Activated CD8-positive, alpha-beta T cell treated with anti-CD3 and anti-CD28 coated beads for 36 hours (primary cell): ENCODE results near the gene RPP14. TPM values are rescaled to one million over a fixed set of nuclear protein-coding genes. Genes with fewer than 3 reads are reported as not detected.
"Not testable (repeated sequence)": the region's sequence is repeated elsewhere in the genome, so short reads cannot be mapped to it uniquely, and the experiment has no call there.

Experiments used
- ATAC-seq: fragments of 200-7000 bp; cut with Tn5 transposase; one replicate; pipeline ENCODE4 v1.10.0; 2021; ENCODE audit warnings: mild to moderate bottlenecking, moderate library complexity
- CTCF ChIA-PET: fragments of 350-600 bp; sonication (Branson Sonifier 250); formaldehyde crosslinking; loops from one replicate; lab custom pipeline; 2021; ENCODE audit warnings: antibody characterized with exemption; lab: Charles Lee
- POLR2A ChIA-PET: fragments of 350-600 bp; sonication (Branson Sonifier 250); formaldehyde crosslinking; loops from one replicate; lab custom pipeline; 2021; ENCODE audit warnings: antibody characterized with exemption; lab: Charles Lee
- DNase-seq: peaks from one replicate; pipeline ENCODE4 v3.0.0-alpha.2; 2020
- H3K27ac Mint-ChIP-seq: one replicate; pipeline ENCODE4 v1.8.0; 2021; ENCODE audit warnings: mild to moderate bottlenecking, mixed read lengths
- H3K27me3 Mint-ChIP-seq: one replicate; pipeline ENCODE4 v1.8.0; 2021; ENCODE audit warnings: mixed read lengths
- H3K36me3 Mint-ChIP-seq: one replicate; pipeline ENCODE4 v1.8.0; 2021; ENCODE audit warnings: low read depth, mixed read lengths
- H3K4me1 Mint-ChIP-seq: one replicate; pipeline ENCODE4 v1.8.0; 2021; ENCODE audit warnings: low read depth, mixed read lengths
- H3K4me3 Mint-ChIP-seq: one replicate; pipeline ENCODE4 v1.8.0; 2021; ENCODE audit warnings: mild to moderate bottlenecking, moderate library complexity, mixed read lengths
- H3K9me3 Mint-ChIP-seq: one replicate; pipeline ENCODE4 v1.8.0; 2021; ENCODE audit warnings: mixed read lengths
- intact Hi-C: fragments of 100-400 bp; cut with micrococcal nuclease; formaldehyde crosslinking; loops from one replicate; pipeline ENCODE4 v1.10.0; 2022
- total RNA-seq, 2 experiments: library from RNA; stranded (reverse); gene quantifications; one replicate each; pipeline ENCODE4 v1.2.3, GENCODE V29; 2021
- TF ChIP-seq, protein P1 (sequence below): fragments of 200-600 bp; IDR thresholded peaks from one replicate; pipeline ENCODE4 v1.8.0; 2022; ENCODE audit warnings: antibody characterized with exemption, mild to moderate bottlenecking

RPP14 gene
- total RNA-seq, 2 experiments from 2014 or later, result 16.1 to 18.0 TPM

DNA sequence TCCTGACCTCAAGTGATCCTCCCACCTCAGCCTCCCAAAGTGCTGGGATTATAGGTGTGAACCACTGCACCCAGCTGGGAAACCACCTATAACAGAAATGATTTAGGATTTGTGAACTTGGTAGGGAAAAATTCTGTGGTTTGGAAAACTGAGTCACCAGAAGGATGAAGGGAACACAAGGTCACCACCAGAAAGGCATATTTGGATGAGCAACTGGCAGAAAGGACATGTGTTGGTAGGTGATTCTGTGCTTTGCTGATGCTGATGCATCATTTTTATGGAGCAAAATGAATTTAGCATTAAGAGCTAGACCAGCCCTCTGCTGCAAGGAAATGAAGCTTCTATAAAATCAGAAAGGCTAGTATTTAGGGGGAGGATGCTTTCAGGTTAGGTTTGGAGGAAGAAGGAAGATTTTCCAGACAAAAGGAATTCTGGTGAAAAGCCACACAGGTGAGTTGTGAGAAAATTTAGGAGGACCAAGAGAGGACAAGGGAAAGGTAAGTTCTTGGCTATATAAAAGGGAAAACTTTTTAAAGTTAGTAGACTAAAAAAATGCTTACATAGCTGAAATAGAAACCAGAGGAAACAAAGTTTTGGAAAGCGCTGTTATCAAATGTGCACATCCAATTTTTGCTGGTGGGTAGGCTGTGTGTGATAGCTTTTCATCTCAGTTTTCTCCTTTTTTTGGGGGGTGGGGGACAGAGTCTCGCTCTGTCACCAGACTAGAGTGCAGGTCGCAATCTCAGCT, 30.3 kb downstream of the RPP14 start:
- Mint-ChIP-seq H3K36me3 (peaks cover 19% of the 10 kb centered on the region), H3K4me1 (peaks cover 32% of the 10 kb centered on the region), H3K27ac (no peak overlapping the region), H3K9me3 (no peaks in the 10 kb centered on the region), H3K27me3 (no peaks in the 10 kb centered on the region), H3K4me3 (no peak overlapping the region)
- ChIA-PET POLR2A (interaction anchor here (0.6 to 1.4 kb wide), 5 partner anchors 9 to 18 kb away, joined by 3 to 4 read pairs (median 4); no protein-coding TSS in a partner anchor), CTCF (interaction anchor here (0.9 to 7.2 kb wide), 6 partner anchors 10 to 171 kb away, joined by 3 to 44 read pairs (median 6); partner anchors contain the start of genes HTD2 and RPP14)
- DNase-seq, result no peak
- intact Hi-C loops, result no loop called here
- ATAC-seq, result no peak
- TF ChIP-seq, protein P1, sequence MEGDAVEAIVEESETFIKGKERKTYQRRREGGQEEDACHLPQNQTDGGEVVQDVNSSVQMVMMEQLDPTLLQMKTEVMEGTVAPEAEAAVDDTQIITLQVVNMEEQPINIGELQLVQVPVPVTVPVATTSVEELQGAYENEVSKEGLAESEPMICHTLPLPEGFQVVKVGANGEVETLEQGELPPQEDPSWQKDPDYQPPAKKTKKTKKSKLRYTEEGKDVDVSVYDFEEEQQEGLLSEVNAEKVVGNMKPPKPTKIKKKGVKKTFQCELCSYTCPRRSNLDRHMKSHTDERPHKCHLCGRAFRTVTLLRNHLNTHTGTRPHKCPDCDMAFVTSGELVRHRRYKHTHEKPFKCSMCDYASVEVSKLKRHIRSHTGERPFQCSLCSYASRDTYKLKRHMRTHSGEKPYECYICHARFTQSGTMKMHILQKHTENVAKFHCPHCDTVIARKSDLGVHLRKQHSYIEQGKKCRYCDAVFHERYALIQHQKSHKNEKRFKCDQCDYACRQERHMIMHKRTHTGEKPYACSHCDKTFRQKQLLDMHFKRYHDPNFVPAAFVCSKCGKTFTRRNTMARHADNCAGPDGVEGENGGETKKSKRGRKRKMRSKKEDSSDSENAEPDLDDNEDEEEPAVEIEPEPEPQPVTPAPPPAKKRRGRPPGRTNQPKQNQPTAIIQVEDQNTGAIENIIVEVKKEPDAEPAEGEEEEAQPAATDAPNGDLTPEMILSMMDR, result no peak

DNA sequence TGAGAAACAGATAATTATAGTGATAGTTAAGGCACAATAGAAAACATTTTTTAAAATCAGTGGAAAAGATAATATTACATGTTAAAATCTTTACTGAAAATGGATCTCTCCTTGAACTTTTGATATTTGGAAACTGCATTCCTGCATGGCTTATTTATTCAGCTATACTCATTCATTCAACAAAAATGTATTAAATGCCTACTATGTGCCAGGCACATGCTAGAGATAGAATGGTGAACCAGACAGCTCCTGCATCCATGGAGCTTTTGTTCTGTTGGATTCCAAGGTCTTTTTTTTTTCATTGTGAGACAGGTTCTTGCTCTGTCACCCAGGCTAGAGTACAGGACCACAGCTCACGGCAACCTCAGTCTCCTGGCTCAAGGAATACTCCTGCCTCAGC, 31.1 kb downstream of the RPP14 start:
- ChIA-PET CTCF (interaction anchor here (1.4 to 7.2 kb wide), 5 partner anchors 11 to 160 kb away, joined by 4 to 44 read pairs (median 8); partner anchors contain the start of genes HTD2 and RPP14), POLR2A (interaction anchor here (1.1 kb wide), 1 partner anchor 13 kb away, joined by 3 read pairs; no protein-coding TSS in a partner anchor)
- H3K9me3 Mint-ChIP-seq, result no peaks in the 10 kb centered on the region
- no peak overlapping the region for H3K4me3 Mint-ChIP-seq
- intact Hi-C loops, result no loop called here
- ATAC-seq (no peak), DNase-seq (no peak)
- peaks cover 32% of the 10 kb centered on the region for H3K4me1 Mint-ChIP-seq
- peaks cover 19% of the 10 kb centered on the region for H3K36me3 Mint-ChIP-seq
- TF ChIP-seq, protein P1, result no peak
- no peaks in the 10 kb centered on the region for H3K27me3 Mint-ChIP-seq
- H3K27ac Mint-ChIP-seq, result no peak overlapping the region

DNA sequence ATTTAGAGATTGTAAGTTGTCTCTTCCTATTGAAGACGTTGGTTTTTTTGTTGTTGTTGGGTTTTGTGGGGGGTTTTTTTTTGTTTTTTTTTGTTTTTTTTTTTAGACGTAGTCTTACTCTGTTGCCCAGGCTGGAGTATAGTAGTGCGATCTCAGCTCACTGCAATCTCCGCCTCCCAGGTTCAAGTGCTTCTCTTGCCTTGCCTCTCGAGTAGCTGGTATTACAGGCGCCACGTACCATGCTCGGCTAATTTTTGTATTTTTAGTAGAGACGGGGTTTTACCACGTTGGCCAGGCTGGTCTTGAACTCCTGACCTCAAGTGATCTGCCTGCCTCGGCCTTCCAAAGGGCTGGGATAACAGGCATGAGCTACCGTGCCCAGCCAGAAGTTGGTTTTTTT, 33.1 kb downstream of the RPP14 start:
- CTCF ChIA-PET, result interaction anchor here (0.6 to 1.4 kb wide), 2 partner anchors 17 to 33 kb away, joined by 3 to 4 read pairs; partner anchors contain the start of genes HTD2 and RPP14
- H3K27me3 Mint-ChIP-seq, POLR2A ChIA-PET, H3K9me3 Mint-ChIP-seq, H3K27ac Mint-ChIP-seq, intact Hi-C loops, H3K4me3 Mint-ChIP-seq, ATAC-seq, DNase-seq: not testable (repeated sequence)
- Mint-ChIP-seq H3K36me3 (peaks cover 22% of the 10 kb centered on the region), H3K4me1 (peaks cover 28% of the 10 kb centered on the region)

DNA sequence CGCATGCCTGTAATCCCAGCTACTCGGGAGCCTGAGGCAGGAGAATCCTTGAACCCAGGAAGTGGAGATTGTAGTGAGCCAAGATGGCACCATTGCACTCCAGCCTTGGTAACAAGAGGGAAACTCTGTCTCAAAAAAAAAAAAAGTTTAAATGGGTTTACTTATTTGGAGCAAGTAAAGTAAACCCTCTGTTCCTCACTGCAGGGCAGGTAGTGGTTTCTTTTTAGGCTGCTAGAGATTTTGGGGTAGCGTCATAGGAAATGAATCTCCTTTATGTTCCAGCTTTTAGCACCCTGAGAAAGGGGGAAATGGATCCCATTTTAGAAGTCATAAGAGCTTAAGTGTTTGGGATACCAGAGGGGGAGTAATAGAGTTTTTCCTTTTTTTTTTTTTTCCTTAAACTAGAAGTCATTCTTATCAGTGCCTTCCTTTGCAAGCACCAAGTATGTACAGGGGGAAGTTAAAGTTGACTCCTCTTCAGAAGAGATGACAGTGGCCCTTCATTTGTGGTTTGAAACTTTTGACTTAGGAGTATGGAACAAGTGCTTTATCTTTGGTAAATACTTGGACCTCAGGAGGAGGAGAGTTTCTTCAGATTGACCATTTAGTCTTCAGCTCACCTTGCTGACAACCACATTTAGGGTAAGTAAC, 34.7 kb downstream of the RPP14 start:
- intact Hi-C loops, result no loop called here
- ATAC-seq (no peak), DNase-seq (no peak)
- Mint-ChIP-seq H3K4me3 (no peak overlapping the region), H3K9me3 (no peaks in the 10 kb centered on the region), H3K36me3 (peaks cover 18% of the 10 kb centered on the region), H3K27me3 (no peaks in the 10 kb centered on the region), H3K27ac (no peak overlapping the region), H3K4me1 (peaks cover 13% of the 10 kb centered on the region)
- TF ChIP-seq, protein P1, result no peak
- CTCF ChIA-PET, result interaction anchor here (0.6 to 1.9 kb wide), 4 partner anchors 10 to 290 kb away, joined by 3 to 7 read pairs (median 4); partner anchors contain the start of gene HTD2
- POLR2A ChIA-PET, result no interaction called here

DNA sequence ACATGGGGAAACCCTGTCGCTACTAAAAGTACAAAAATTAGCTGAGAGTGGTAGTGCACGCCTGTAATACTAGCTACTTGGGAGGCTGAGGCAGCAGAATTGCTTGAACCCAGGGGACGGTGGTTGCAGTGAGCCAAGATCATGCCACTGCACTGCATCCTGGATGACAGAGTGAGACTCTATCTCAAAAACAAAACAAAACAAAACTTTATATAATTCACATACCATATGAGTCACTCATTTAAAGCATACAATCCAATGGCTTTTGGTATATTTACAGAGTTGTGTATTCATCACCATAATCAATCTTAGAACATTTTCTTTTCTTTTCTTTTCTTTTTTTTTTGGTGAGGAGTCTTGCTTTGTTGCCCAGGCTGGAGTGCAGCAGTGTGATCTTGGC, 35.3 kb downstream of the RPP14 start:
- no peak for DNase-seq
- intact Hi-C loops, result no loop called here
- H3K27ac Mint-ChIP-seq, result no peak overlapping the region
- no peaks in the 10 kb centered on the region for H3K9me3 Mint-ChIP-seq
- no peak for ATAC-seq
- H3K27me3 Mint-ChIP-seq, result no peaks in the 10 kb centered on the region
- TF ChIP-seq, protein P1, result no peak
- H3K4me3 Mint-ChIP-seq, result no peak overlapping the region
- ChIA-PET POLR2A (no interaction called here), CTCF (interaction anchor here (1.0 to 1.9 kb wide), 3 partner anchors 9 to 289 kb away, joined by 3 to 7 read pairs (median 4); partner anchors contain the start of gene HTD2)
- peaks cover 14% of the 10 kb centered on the region for H3K4me1 Mint-ChIP-seq
- H3K36me3 Mint-ChIP-seq, result peaks cover 14% of the 10 kb centered on the region
